GM21619 (cell line): ENCODE results near the gene RNF186.

Source experiments
- ATAC-seq: cut with Tn5 transposase; IDR thresholded peaks from one replicate; pipeline ENCODE4 v1.9.1; 2021; ENCODE audit not compliant: unreplicated experiment

Gene RNF186

GRCh38 chr1:19768353-19769210, 46.5 kb downstream of the RNF186 start:
- ATAC-seq = no peak

GRCh38 chr1:19765623-19766022, 49.5 kb downstream of the RNF186 start:
- ATAC-seq = no peak

GRCh38 chr1:19764848-19765247, 50.2 kb downstream of the RNF186 start:
- ATAC-seq = no peak
